NT2/D1 (cell line): ENCODE results near the gene L3MBTL3.

Experiments used
- DNase-seq: peaks from one replicate; pipeline ENCODE4 v3.0.0-alpha.2; 2011; ENCODE audit warnings: low read depth, low spot score
- H3K27me3 ChIP-seq: 2 replicates; pipeline ENCODE4 v1.6.0; 2011; ENCODE audit warnings: mild to moderate bottlenecking; ENCODE audit not compliant: insufficient read length, insufficient read depth
- H3K36me3 ChIP-seq: 2 replicates; pipeline ENCODE4 v1.6.1; 2011; ENCODE audit warnings: mild to moderate bottlenecking, low read length, mixed read lengths; ENCODE audit not compliant: insufficient read depth, insufficient read length
- H3K4me1 ChIP-seq: 2 replicates; pipeline ENCODE4 v1.5.1; 2011; ENCODE audit not compliant: insufficient read depth, insufficient read length
- H3K4me3 ChIP-seq: 2 replicates; pipeline ENCODE4 v1.5.1; 2011; ENCODE audit warnings: low read depth; ENCODE audit not compliant: insufficient read length
- H3K9ac ChIP-seq: 2 replicates; pipeline ENCODE4 v1.6.0; 2011; ENCODE audit warnings: low read depth; ENCODE audit not compliant: insufficient read length
- H3K9me3 ChIP-seq: 2 replicates; pipeline ENCODE4 v1.5.1; 2011; ENCODE audit warnings: mild to moderate bottlenecking, low read length; ENCODE audit not compliant: insufficient read depth
- SUZ12 ChIP-seq: IDR thresholded peaks from 2 replicates; pipeline ENCODE4 v1.6.1; 2011; ENCODE audit not compliant: insufficient read length, insufficient read depth; ENCODE audit errors: extremely low read depth
- YY1 ChIP-seq: IDR thresholded peaks from 2 replicates; pipeline ENCODE4 v1.6.1; 2011; ENCODE audit not compliant: insufficient read length, insufficient read depth
- ZNF274 ChIP-seq: IDR thresholded peaks from 2 replicates; pipeline ENCODE4 v1.6.1; 2011; ENCODE audit warnings: mild to moderate bottlenecking, low read depth, low read length

L3MBTL3 gene

GRCh38 chr6:130090796-130091195 lies 72.4 kb downstream of the L3MBTL3 start:
- Histone ChIP-seq H3K4me1 (no peaks in the 10 kb centered on the region), H3K4me3 (no peak overlapping the region)

GRCh38 chr6:130093546-130093945 lies 75.2 kb downstream of the L3MBTL3 start:
- Histone ChIP-seq H3K9me3 (no peaks in the 10 kb centered on the region), H3K27me3 (no peaks in the 10 kb centered on the region), H3K4me1 (no peaks in the 10 kb centered on the region), H3K4me3 (no peak overlapping the region), H3K9ac (no peak overlapping the region), H3K36me3 (no peaks in the 10 kb centered on the region)
- TF ChIP-seq YY1: no peak
- TF ChIP-seq SUZ12: no peak
- no peak for TF ChIP-seq ZNF274
- DNase-seq: no peak

More at GRCh38 chr6:130090796-130091195, 72.4 kb downstream of the L3MBTL3 start:
- H3K36me3 ChIP-seq: no peaks in the 10 kb centered on the region
- no peak for TF ChIP-seq SUZ12
- no peak overlapping the region for H3K9ac ChIP-seq
- H3K9me3 ChIP-seq: no peaks in the 10 kb centered on the region
- H3K27me3 ChIP-seq: no peaks in the 10 kb centered on the region
- DNase-seq: no peak

DNA sequence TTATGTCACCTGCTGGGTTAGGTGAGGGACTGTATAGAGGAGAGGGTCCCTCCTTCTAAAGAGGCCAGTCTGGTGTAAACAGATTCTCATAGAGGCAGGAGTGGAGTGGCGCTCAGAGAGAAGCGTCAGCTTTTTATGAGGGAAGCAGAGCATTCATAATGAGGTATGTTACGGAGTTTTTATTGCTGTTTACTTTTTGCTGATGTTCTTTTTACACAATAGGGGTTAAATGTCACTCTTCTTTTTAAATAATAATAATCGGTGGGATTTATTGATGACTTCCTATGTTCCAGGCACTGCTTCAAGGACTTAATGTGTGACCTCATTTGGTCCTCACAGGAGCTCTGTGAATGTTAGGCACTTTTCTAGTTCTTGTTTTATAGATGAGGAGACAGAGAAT lies 79.9 kb downstream of the L3MBTL3 start:
- TF ChIP-seq SUZ12 (no peak), YY1 (no peak), ZNF274 (no peak)
- H3K36me3 ChIP-seq: no peaks in the 10 kb centered on the region
- DNase-seq: no peak
- H3K9me3 ChIP-seq: no peaks in the 10 kb centered on the region
- H3K9ac ChIP-seq: no peak overlapping the region
- no peaks in the 10 kb centered on the region for H3K27me3 ChIP-seq
- no peak overlapping the region for H3K4me3 ChIP-seq
- no peaks in the 10 kb centered on the region for H3K4me1 ChIP-seq

DNA sequence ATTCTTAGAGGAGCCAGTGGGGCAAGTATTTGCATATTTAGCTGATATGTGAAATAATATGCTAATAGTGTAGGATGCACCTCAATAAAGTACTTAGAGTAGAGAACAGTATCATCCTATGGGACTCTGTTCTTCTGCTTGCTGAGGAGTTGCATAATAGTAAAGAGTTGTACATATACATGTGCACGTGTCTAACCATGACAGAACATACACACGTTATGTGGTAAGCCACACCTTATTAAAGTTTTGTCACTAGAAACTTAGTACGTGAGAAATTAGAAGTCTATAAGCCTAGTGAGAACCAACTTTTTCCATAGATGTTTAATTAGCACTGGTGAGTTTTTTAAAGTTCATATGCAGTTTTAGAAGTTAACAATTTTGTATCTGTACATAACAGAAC lies 80.7 kb downstream of the L3MBTL3 start:
- no peak for TF ChIP-seq ZNF274
- no peak for TF ChIP-seq YY1
- no peak for TF ChIP-seq SUZ12
- Histone ChIP-seq H3K36me3 (no peaks in the 10 kb centered on the region), H3K4me3 (no peak overlapping the region), H3K27me3 (no peaks in the 10 kb centered on the region), H3K9ac (no peak overlapping the region), H3K4me1 (no peaks in the 10 kb centered on the region), H3K9me3 (no peaks in the 10 kb centered on the region)
- no peak for DNase-seq

- H3K36me3 ChIP-seq: no peaks in the 10 kb centered on the region
Observed at GRCh38 chr6:130105996-130106704, 87.8 kb downstream of the L3MBTL3 start.

GRCh38 chr6:130107710-130108109 lies 89.3 kb downstream of the L3MBTL3 start:
- no peaks in the 10 kb centered on the region for H3K36me3 ChIP-seq
- H3K4me1 ChIP-seq: no peaks in the 10 kb centered on the region
- no peak for DNase-seq
- no peak overlapping the region for H3K4me3 ChIP-seq
- no peak overlapping the region for H3K9ac ChIP-seq
- H3K9me3 ChIP-seq: no peaks in the 10 kb centered on the region
- no peak for TF ChIP-seq YY1
- TF ChIP-seq SUZ12: no peak
- TF ChIP-seq ZNF274: no peak
- H3K27me3 ChIP-seq: no peaks in the 10 kb centered on the region

More at GRCh38 chr6:130105996-130106704, 87.8 kb downstream of the L3MBTL3 start:
- H3K9me3 ChIP-seq: no peaks in the 10 kb centered on the region
- H3K9ac ChIP-seq: no peak overlapping the region
- H3K4me1 ChIP-seq: no peaks in the 10 kb centered on the region
- DNase-seq: no peak
- H3K27me3 ChIP-seq: no peaks in the 10 kb centered on the region
- TF ChIP-seq YY1: no peak
- no peak for TF ChIP-seq ZNF274
- H3K4me3 ChIP-seq: no peak overlapping the region

- H3K36me3 ChIP-seq: no peaks in the 10 kb centered on the region
- no peak for DNase-seq
- TF ChIP-seq SUZ12 (no peak), ZNF274 (no peak), YY1 (no peak)
- no peak overlapping the region for H3K4me3 ChIP-seq
- no peaks in the 10 kb centered on the region for H3K27me3 ChIP-seq
- no peak overlapping the region for H3K9ac ChIP-seq
- H3K9me3 ChIP-seq: no peaks in the 10 kb centered on the region
- no peaks in the 10 kb centered on the region for H3K4me1 ChIP-seq
Observed at GRCh38 chr6:130111031-130111430, 92.7 kb downstream of the L3MBTL3 start.

DNA sequence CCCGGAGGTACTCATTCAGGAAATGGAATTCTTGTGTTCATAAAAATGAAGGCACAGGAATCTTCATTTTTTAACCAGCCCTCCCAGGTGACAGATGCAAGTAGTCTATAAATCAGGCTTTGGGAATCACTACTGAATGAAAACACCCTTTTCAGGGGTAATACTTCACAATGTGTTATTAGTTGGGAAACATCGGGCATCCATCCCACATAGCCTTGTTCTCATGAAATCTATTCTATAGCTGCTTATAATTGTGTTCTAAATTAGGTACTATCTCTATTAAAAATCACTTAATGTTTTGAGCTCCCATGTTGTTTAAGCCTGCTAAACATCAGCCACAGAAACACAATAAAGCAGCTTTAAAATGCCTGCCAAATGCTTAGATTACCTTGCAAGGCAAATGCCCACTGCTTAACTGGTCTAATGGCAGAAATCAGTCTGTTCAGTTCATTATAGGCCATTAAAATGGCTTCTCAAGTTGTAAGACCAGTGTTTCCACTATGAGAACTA lies 94.9 kb downstream of the L3MBTL3 start:
- H3K4me1 ChIP-seq: no peaks in the 10 kb centered on the region
- no peak for TF ChIP-seq SUZ12
- TF ChIP-seq ZNF274: no peak
- no peak for TF ChIP-seq YY1
- no peaks in the 10 kb centered on the region for H3K9me3 ChIP-seq
- no peaks in the 10 kb centered on the region for H3K36me3 ChIP-seq
- no peak overlapping the region for H3K9ac ChIP-seq
- no peak overlapping the region for H3K4me3 ChIP-seq
- H3K27me3 ChIP-seq: no peaks in the 10 kb centered on the region
- no peak for DNase-seq
